IMR-90 (cell line): Measurements from ENCODE around the gene RRP7A.

ENCODE experiments used
- BHLHE40 ChIP-seq: fragments of 150-350 bp; IDR thresholded peaks from 2 replicates; pipeline ENCODE4 v1.6.1; 2016; ENCODE audit warnings: mild to moderate bottlenecking, low read depth, low read length
- CEBPB ChIP-seq: IDR thresholded peaks from 2 replicates; pipeline ENCODE4 v1.6.1; 2012; ENCODE audit warnings: low read depth, low read length, improper control_type of control experiment
- CHD1 ChIP-seq: IDR thresholded peaks from 2 replicates; pipeline ENCODE4 v1.6.1; 2012; ENCODE audit warnings: low read depth, low read length, improper control_type of control experiment
- CTCF ChIP-seq: conservative IDR thresholded peaks from 2 replicates; pipeline ENCODE4 v1.5.1; 2012; ENCODE audit warnings: mild to moderate bottlenecking, low read depth, low read length, improper control_type of control experiment
- FOS ChIP-seq: fragments of 150-350 bp; IDR thresholded peaks from 2 replicates; pipeline ENCODE4 v1.6.1; 2016; ENCODE audit warnings: low read depth, low read length
- MAZ ChIP-seq: IDR thresholded peaks from 2 replicates; pipeline ENCODE4 v1.6.1; 2012; ENCODE audit warnings: low read depth, mild to moderate bottlenecking, low read length, improper control_type of control experiment, moderate library complexity, borderline replicate concordance
- NFE2L2 ChIP-seq: fragments of 150-350 bp; IDR thresholded peaks from 2 replicates; pipeline ENCODE4 v1.6.1; 2016; ENCODE audit warnings: low read depth, mild to moderate bottlenecking, low read length
- POLR2A ChIP-seq: IDR thresholded peaks from 2 replicates; pipeline ENCODE4 v1.6.1; 2012; ENCODE audit warnings: mild to moderate bottlenecking, low read depth, low read length
- RAD21 ChIP-seq: IDR thresholded peaks from 2 replicates; pipeline ENCODE4 v1.6.1; 2012; ENCODE audit warnings: low read length, improper control_type of control experiment
- RCOR1 ChIP-seq: IDR thresholded peaks from 2 replicates; pipeline ENCODE4 v1.6.1; 2012; ENCODE audit warnings: mild to moderate bottlenecking, low read length, improper control_type of control experiment; ENCODE audit not compliant: insufficient replicate concordance
- SMC3 ChIP-seq: fragments of 150-350 bp; IDR thresholded peaks from 2 replicates; pipeline ENCODE4 v1.6.1; 2016; ENCODE audit warnings: low read depth, mild to moderate bottlenecking, antibody characterized with exemption, low read length, moderate library complexity
- USF2 ChIP-seq: fragments of 150-350 bp; IDR thresholded peaks from 2 replicates; pipeline ENCODE4 v1.6.1; 2017; ENCODE audit warnings: mild to moderate bottlenecking, antibody characterized with exemption, low read length, low read depth

DNA sequence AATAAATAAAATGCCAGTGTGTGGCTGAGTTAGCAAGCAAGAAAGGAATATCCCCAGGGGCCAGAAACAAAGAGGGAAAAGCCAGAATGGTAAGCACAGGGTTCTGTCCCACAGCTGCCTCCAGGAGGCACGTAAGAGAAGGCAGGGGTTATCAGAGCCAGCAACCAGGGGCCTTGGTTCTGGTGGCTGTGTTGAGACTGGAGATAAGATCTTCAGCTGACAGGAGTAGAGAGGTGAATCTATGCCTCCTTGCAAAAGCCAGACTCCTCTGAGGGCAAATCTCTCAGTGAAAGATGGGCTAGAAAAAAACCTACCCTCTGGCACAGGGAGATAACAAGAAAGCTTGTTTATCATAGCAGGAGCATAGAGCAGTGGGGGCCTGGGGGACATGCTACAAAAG is 57.6 kb downstream of the RRP7A start:
- TF ChIP-seq CTCF (no peak), SMC3 (no peak), USF2 (no peak), POLR2A (no peak), BHLHE40 (no peak), RAD21 (no peak), RCOR1 (no peak), CHD1 (no peak), CEBPB (no peak), FOS (no peak), NFE2L2 (no peak), MAZ (no peak)
